Astrocyte of the spinal cord (primary cell): ENCODE data around the gene AFAP1L1.

Experiments used
- DNase-seq: peaks from one replicate; pipeline ENCODE4 v3.0.0; 2011; ENCODE audit warnings: low read depth, low spot score
- H3K4me3 ChIP-seq: 2 replicates; pipeline ENCODE4 v1.5.1; 2011; ENCODE audit warnings: low read depth, mild to moderate bottlenecking, low read length, moderate library complexity
- in situ Hi-C: cut with HindIII; loops from 2 replicates; pipeline ENCODE4 v1.10.0; 2017; ENCODE audit warnings: low sequenced_read_pairs
- TF ChIP-seq, protein P1 (sequence below): IDR thresholded peaks from 2 replicates; pipeline ENCODE4 v1.5.1; 2012; ENCODE audit warnings: low read depth, mild to moderate bottlenecking, low read length, inconsistent platforms

The AFAP1L1 gene

DNA sequence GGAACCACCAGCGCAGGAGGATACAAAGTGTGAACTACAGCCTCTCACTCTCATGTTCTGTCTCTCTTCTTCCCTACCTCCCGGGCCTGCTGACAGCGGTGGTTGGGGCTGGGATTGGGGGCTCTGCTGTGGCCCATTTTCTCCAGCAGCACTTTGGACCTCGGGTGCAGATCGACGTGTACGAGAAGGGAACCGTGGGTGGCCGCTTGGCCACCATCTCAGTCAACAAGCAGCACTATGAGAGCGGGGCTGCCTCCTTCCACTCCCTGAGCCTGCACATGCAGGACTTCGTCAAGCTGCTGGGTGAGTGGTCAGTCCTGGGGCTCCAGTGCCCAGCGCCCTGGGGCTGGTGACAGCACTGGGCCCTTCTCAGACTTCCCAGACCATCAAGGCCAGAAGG is 90.9 kb downstream of the AFAP1L1 start:
- H3K4me3 ChIP-seq = no peak overlapping the region
- in situ Hi-C loops = no loop called here
- DNase-seq = no peak
- TF ChIP-seq, protein P1, sequence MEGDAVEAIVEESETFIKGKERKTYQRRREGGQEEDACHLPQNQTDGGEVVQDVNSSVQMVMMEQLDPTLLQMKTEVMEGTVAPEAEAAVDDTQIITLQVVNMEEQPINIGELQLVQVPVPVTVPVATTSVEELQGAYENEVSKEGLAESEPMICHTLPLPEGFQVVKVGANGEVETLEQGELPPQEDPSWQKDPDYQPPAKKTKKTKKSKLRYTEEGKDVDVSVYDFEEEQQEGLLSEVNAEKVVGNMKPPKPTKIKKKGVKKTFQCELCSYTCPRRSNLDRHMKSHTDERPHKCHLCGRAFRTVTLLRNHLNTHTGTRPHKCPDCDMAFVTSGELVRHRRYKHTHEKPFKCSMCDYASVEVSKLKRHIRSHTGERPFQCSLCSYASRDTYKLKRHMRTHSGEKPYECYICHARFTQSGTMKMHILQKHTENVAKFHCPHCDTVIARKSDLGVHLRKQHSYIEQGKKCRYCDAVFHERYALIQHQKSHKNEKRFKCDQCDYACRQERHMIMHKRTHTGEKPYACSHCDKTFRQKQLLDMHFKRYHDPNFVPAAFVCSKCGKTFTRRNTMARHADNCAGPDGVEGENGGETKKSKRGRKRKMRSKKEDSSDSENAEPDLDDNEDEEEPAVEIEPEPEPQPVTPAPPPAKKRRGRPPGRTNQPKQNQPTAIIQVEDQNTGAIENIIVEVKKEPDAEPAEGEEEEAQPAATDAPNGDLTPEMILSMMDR = no peak

DNA sequence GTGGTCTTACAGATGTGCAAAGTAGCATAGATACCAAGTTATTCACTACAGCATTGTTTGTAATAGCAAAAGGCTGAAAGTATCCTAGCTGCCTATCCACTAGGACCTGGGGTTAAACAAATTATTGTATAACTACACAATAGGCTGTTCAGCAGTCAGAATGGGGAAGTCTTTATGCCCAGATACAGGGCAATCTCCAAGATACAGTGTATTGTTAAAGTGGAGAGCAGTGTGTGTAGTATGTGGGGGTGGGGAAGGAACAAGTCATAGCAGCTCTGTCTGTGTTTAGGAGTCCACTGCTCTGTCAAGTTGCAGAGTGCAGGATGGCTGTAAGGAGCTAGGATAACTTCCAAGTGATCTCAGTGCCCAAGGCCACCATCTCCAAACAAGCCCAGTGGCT is 91.7 kb downstream of the AFAP1L1 start:
- TF ChIP-seq, protein P1 = no peak
- no peak for DNase-seq
- in situ Hi-C loops = no loop called here
- H3K4me3 ChIP-seq = no peak overlapping the region

DNA sequence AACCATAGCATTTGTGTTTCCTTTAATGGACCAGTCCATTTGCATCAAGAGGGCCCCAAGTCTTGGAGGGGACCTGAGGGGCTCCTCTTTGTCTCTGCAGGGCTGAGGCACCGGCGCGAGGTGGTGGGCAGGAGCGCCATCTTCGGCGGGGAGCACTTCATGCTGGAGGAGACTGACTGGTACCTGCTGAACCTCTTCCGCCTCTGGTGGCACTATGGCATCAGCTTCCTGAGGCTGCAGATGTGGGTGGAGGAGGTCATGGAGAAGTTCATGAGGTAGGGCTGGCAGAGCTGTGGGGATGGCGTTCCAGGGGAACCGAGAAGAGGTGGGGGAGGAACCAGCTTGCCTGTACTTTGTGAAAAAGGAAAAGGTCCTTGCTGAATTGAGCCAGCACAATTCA is 92.3 kb downstream of the AFAP1L1 start:
- TF ChIP-seq, protein P1 = no peak

GRCh38 chr5:149364719-149365118 is 93.1 kb downstream of the AFAP1L1 start:
- DNase-seq = no peak
- in situ Hi-C loops = no loop called here
- no peak overlapping the region for H3K4me3 ChIP-seq
- TF ChIP-seq, protein P1 = no peak

More for the DNA sequence above, 92.3 kb downstream of the AFAP1L1 start:
- in situ Hi-C loops = no loop called here
- DNase-seq = no peak
- no peak overlapping the region for H3K4me3 ChIP-seq

DNA sequence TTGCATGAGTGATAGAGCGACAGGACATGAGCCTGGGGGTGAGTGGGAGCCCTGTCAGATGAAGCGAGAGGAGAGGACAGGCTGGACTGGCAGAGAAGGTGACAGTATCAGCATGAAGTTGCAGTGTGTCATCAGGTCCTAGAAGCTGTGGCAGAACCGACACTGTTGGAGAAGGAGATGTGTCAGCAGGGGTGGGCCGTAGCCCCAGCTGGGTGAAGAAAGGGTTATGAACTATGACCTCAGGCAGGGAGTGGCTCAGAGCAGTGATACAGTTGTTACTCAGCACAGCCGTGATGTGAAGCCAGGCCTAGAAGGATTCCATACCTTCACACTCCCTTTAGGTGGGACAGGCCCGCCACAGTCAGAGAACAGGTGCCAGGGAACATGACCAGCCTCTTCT is 93.8 kb downstream of the AFAP1L1 start:
- no peak overlapping the region for H3K4me3 ChIP-seq
- TF ChIP-seq, protein P1 = no peak
- in situ Hi-C loops = no loop called here
- no peak for DNase-seq

DNA sequence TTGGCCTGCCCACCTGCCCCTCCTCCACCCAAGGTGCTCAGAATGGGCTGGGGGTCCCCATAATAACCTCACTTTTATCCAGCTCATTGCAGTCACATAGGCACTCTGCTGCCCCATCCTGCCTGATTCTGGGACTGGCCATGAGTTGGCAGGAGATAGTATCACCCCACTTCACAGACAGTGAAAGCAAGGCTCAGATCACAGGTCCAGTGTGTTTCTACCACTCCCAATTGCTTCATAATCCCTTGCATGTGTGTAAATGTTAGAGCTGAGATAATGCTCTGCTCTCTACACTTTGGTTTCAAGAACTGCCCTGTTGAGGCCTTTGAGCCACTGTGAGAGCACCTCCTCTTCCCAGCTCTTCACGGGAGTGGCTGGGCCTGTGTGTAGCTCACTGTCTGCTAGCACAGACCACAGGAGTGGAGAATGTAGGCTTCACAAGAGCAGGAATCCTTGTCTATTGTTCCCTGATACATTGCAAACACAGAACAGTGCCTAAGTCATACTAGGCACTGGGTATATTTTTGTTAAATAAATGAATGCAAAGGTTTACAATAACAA is 94.6 kb downstream of the AFAP1L1 start:
- H3K4me3 ChIP-seq = no peak overlapping the region
- DNase-seq = no peak
- TF ChIP-seq, protein P1 = no peak
- in situ Hi-C loops = no loop called here
